ENCODE data around the gene PRICKLE1. TPM values are rescaled to one million over a fixed set of nuclear protein-coding genes. Genes with fewer than 3 reads are reported as not detected.
A peak's percentile ranks its signal among the peaks of the same experiment; 100 is the strongest.

Gene PRICKLE1
- total and polyA plus RNA-seq, 2 experiments from 2014 or later = 7.7 to 51.7 TPM

- Mint-ChIP-seq H3K9me3 (peaks cover 2% of the 10 kb centered on the region; the same call in 1 of the 3 replicates), H3K4me1 (peaks cover 70% of the 10 kb centered on the region), H3K27ac (peak overlapping the region; percentile 88), H3K36me3 (ENCODE audit: low read depth) (peaks cover 7% of the 10 kb centered on the region; the same call in 2 of the 3 replicates), H3K27me3 (ENCODE audit: insufficient read depth, low read depth, poor library complexity) (peaks cover 20% of the 10 kb centered on the region), H3K4me3 (peak overlapping the region; percentile 93)
- Histone ChIP-seq H3K4me2 (peak overlapping the region; percentile 84), H3K4me1 (ENCODE audit: insufficient read depth) (peaks cover 46% of the 10 kb centered on the region), H2AFZ (no peak overlapping the region), H4K20me1 (replicated peaks; ENCODE audit: insufficient read depth) (peaks cover 5% of the 10 kb centered on the region; the same call in 1 of the 2 replicates), H3K79me2 (replicated peaks; ENCODE audit: insufficient read depth) (peaks cover 46% of the 10 kb centered on the region), H3K4me3 (peak overlapping the region; percentile 65), H3K9me2 (ENCODE audit: insufficient read depth) (no peaks in the 10 kb centered on the region), H3K36me3 (ENCODE audit: insufficient read depth) (no peaks in the 10 kb centered on the region), H3K27me3 (ENCODE audit: insufficient read depth) (peaks cover 24% of the 10 kb centered on the region), H3K27ac (ENCODE audit: low read depth) (no peak overlapping the region), H3F3A (replicated peaks; ENCODE audit: low read depth) (0 out of 2 replicates have a peak, but pooled peaks cover 5% of the 10 kb centered on the region)
- DNase-seq (ENCODE audit: low spot score) = peak; percentile 86
- ATAC-seq = peak; percentile 73
- TF ChIP-seq POLR2AphosphoS5 (IDR thresholded peaks at IDR 0.05; ENCODE audit: low read depth) (peak; percentile 27; the same call in 1 of the 2 replicates), NANOG (IDR thresholded peaks at IDR 0.05; ENCODE audit: borderline replicate concordance) (no peak), EZH2 (IDR thresholded peaks at IDR 0.05; ENCODE audit: low read depth, unreplicated experiment) (no peak), CREB1 (CRISPR knock-in tag; IDR thresholded peaks at IDR 0.05; ENCODE audit: low read depth) (0 out of 2 replicates have a peak, but pooled peaks have one; percentile 21), CTCF (conservative IDR thresholded peaks at IDR 0.05; ENCODE audit: low read depth in 2 of 2) (peak; percentile 66 to 90)
- TF ChIP-seq, protein P1, sequence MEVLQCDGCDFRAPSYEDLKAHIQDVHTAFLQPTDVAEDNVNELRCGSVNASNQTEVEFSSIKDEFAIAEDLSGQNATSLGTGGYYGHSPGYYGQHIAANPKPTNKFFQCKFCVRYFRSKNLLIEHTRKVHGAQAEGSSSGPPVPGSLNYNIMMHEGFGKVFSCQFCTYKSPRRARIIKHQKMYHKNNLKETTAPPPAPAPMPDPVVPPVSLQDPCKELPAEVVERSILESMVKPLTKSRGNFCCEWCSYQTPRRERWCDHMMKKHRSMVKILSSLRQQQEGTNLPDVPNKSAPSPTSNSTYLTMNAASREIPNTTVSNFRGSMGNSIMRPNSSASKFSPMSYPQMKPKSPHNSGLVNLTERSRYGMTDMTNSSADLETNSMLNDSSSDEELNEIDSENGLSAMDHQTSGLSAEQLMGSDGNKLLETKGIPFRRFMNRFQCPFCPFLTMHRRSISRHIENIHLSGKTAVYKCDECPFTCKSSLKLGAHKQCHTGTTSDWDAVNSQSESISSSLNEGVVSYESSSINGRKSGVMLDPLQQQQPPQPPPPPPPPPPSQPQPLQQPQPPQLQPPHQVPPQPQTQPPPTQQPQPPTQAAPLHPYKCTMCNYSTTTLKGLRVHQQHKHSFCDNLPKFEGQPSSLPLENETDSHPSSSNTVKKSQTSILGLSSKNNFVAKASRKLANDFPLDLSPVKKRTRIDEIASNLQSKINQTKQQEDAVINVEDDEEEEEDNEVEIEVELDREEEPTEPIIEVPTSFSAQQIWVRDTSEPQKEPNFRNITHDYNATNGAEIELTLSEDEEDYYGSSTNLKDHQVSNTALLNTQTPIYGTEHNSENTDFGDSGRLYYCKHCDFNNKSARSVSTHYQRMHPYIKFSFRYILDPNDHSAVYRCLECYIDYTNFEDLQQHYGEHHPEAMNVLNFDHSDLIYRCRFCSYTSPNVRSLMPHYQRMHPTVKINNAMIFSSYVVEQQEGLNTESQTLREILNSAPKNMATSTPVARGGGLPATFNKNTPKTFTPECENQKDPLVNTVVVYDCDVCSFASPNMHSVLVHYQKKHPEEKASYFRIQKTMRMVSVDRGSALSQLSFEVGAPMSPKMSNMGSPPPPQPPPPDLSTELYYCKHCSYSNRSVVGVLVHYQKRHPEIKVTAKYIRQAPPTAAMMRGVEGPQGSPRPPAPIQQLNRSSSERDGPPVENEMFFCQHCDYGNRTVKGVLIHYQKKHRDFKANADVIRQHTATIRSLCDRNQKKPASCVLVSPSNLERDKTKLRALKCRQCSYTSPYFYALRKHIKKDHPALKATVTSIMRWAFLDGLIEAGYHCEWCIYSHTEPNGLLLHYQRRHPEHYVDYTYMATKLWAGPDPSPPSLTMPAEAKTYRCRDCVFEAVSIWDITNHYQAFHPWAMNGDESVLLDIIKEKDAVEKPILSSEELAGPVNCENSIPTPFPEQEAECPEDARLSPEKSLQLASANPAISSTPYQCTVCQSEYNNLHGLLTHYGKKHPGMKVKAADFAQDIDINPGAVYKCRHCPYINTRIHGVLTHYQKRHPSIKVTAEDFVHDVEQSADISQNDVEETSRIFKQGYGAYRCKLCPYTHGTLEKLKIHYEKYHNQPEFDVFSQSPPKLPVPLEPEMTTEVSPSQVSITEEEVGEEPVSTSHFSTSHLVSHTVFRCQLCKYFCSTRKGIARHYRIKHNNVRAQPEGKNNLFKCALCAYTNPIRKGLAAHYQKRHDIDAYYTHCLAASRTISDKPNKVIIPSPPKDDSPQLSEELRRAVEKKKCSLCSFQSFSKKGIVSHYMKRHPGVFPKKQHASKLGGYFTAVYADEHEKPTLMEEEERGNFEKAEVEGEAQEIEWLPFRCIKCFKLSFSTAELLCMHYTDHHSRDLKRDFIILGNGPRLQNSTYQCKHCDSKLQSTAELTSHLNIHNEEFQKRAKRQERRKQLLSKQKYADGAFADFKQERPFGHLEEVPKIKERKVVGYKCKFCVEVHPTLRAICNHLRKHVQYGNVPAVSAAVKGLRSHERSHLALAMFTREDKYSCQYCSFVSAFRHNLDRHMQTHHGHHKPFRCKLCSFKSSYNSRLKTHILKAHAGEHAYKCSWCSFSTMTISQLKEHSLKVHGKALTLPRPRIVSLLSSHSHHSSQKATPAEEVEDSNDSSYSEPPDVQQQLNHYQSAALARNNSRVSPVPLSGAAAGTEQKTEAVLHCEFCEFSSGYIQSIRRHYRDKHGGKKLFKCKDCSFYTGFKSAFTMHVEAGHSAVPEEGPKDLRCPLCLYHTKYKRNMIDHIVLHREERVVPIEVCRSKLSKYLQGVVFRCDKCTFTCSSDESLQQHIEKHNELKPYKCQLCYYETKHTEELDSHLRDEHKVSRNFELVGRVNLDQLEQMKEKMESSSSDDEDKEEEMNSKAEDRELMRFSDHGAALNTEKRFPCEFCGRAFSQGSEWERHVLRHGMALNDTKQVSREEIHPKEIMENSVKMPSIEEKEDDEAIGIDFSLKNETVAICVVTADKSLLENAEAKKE (CRISPR knock-in tag; IDR thresholded peaks at IDR 0.05) = no peak
These were observed 106.6 kb downstream of the PRICKLE1 start for GRCh38 chr12:42482748-42483520.
